Transverse colon (tissue), 4 donors: Measurements from ENCODE around the gene PLCH1. TPM values are rescaled to one million over a fixed set of nuclear protein-coding genes. Genes with fewer than 3 reads are reported as not detected.

Source experiments
- DNase-seq: peaks from one replicate; pipeline ENCODE4 v3.0.0-alpha.2; 2019
- H3K27ac ChIP-seq, 4 donors: fragments of 200-600 bp; sonication (generic); 2 replicates each; pipeline ENCODE4 v1.5.1; 2016 to 2018; ENCODE audit warnings: inconsistent platforms in 4 of 4
- H3K27me3 ChIP-seq: fragments of 200-600 bp; sonication (generic); 2 replicates; pipeline ENCODE4 v1.5.1; 2017; ENCODE audit warnings: inconsistent platforms
- H3K36me3 ChIP-seq, 4 donors: fragments of 200-600 bp; sonication (generic); 2 replicates each; pipeline ENCODE4 v1.5.1; 2017 to 2019; ENCODE audit warnings: inconsistent platforms in 4 of 4
- H3K4me1 ChIP-seq, 4 donors: fragments of 200-600 bp; sonication (generic); 2 replicates each; pipeline ENCODE4 v1.5.1; 2017 to 2020; ENCODE audit warnings: inconsistent platforms in 4 of 4
- H3K4me3 ChIP-seq, 4 donors: fragments of 200-600 bp; sonication (generic); 1 replicate in 1 of 4; 2 replicates in 3 of 4; pipeline versions ENCODE4 v1.5.1 to v1.6.1; 2017 to 2019; ENCODE audit warnings: inconsistent platforms in 4 of 4
- H3K9me3 ChIP-seq, 2 donors: fragments of 200-600 bp; sonication (generic); 2 replicates each; pipeline ENCODE4 v1.5.1; 2017 to 2019; ENCODE audit warnings: inconsistent platforms in 2 of 2
- EP300 ChIP-seq: sonication (generic); formaldehyde crosslinking; IDR thresholded peaks from one replicate; pipeline ENCODE4 v1.6.1; 2017; ENCODE audit warnings: antibody characterized with exemption, low read depth
- POLR2A ChIP-seq: fragments of 450-650 bp; IDR thresholded peaks from one replicate; pipeline ENCODE4 v1.6.1; 2016; ENCODE audit warnings: antibody characterized with exemption, mild to moderate bottlenecking, moderate library complexity
- POLR2AphosphoS5 ChIP-seq, 3 donors: sonication (generic); formaldehyde crosslinking; IDR thresholded peaks; one replicate each; pipeline ENCODE4 v1.6.1; 2016; ENCODE audit warnings: antibody characterized with exemption in 3 of 3
- WGBS, 2 donors: methylation state at CpG; one replicate each; pipeline ENCODE4 v1.1.5; 2018; ENCODE audit warnings: low coverage in 1 of 2; 5-methylcytosine and 5-hydroxymethylcytosine counted together
- in situ Hi-C, 4 donors: fragments of 200-750 bp; cut with MboI; loops; one replicate each; pipeline versions ENCODE4 v1.15.0 to v1.15.1; 2017; ENCODE audit warnings: low sequenced_read_pairs in 3 of 4, low pct_ligation_motif_present in 1 of 4, low pct_unique_long_range_greater_than_20kb in 1 of 4
- intact Hi-C: fragments of 100-400 bp; cut with DNase I; formaldehyde crosslinking; loops from one replicate; pipeline ENCODE4 v1.15.1; 2023; ENCODE audit warnings: low total_unique reads
- total RNA-seq, 4 donors: library from RNA; depleted of rRNA; stranded (reverse); fragments of >200 nt; gene quantifications; one replicate each; pipeline ENCODE4 v1.1.0, GENCODE V29; 2016
- TF ChIP-seq, protein P1 (sequence below), 5 experiments: fragments of 200-600 bp in 3 of 5; fragments of 450-650 bp in 2 of 5; sonication (generic) in 3 of 5; IDR thresholded peaks; 1 replicate in 2 of 5; 2 replicates in 3 of 5; pipeline ENCODE4 v1.5.1; 2016 to 2017; ENCODE audit warnings: antibody characterized with exemption in 5 of 5, inconsistent platforms in 3 of 5, mild to moderate bottlenecking in 2 of 5, moderate library complexity in 1 of 5

The PLCH1 gene
- total RNA-seq, 4 donors from 2014 or later = 8.2 to 33.4 (median 8.5) TPM

DNA sequence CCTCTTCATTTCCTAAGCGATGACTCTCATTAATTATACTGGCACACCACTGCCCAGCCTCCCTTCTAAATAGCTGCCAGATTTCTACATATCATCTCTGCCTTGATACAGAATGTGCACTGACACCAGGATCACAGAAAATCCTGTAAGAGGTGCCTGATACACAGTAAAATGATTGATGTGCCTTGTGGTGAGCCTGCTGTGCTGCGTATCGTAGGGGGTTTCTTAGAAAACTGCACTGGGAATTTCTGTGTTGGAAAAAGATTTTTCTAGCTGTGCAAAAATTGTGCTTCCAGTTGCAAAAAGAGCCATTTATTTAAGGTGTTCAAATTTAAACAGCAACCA, 3.0 kb upstream of the PLCH1 start:
- DNase-seq = no peak
- TF ChIP-seq POLR2A (no peak), POLR2AphosphoS5 (IDR thresholded peaks at IDR 0.05) (no peak), EP300 (no peak)
- H3K4me1 ChIP-seq = peaks cover 0 to 29% (median 10%) of the 10 kb centered on the region in 4 donors
- in situ Hi-C loops = no loop called here
- no peaks in the 10 kb centered on the region for H3K9me3 ChIP-seq
- no peak overlapping the region for H3K27ac ChIP-seq
- intact Hi-C loops = no loop called here
- no peak overlapping the region for H3K4me3 ChIP-seq
- H3K27me3 ChIP-seq = peaks cover 15% of the 10 kb centered on the region
- H3K36me3 ChIP-seq = no peaks in the 10 kb centered on the region
- 90 to 96% methylated on average over 3 of the region's 3 CpGs for WGBS, 2 donors

DNA sequence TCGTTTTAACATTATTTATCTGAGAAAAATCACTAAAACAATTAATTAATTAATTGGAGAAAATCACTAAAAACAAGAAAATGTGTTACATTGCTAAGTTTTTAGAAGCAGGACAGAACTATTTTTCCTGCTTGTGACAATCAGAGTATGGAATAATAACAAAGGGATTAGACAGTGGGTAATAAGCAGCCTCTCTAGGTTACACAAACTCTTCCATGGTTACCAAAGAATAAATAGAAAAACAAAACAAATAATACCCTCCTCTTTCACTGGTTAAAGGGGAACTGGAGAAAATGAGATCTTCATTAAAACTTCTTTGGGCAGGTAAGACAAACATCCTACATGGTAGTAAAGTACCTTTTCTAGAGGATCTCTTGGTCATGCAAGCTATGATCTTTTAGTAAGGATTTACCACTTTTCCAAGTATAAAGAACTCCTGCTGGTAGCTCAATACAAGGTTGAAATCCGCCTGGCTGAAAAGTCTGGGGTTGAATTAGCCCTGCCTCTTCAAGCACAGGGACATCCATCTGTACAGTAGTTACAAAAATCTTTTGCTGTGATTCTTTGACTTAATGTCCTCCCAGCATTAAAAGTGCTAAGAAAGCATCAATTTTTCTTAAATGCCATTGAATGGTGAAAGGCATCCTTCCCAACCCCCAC, 2.5 kb upstream of the PLCH1 start:
- no peak for TF ChIP-seq POLR2AphosphoS5 (IDR thresholded peaks at IDR 0.05)
- TF ChIP-seq, protein P1, sequence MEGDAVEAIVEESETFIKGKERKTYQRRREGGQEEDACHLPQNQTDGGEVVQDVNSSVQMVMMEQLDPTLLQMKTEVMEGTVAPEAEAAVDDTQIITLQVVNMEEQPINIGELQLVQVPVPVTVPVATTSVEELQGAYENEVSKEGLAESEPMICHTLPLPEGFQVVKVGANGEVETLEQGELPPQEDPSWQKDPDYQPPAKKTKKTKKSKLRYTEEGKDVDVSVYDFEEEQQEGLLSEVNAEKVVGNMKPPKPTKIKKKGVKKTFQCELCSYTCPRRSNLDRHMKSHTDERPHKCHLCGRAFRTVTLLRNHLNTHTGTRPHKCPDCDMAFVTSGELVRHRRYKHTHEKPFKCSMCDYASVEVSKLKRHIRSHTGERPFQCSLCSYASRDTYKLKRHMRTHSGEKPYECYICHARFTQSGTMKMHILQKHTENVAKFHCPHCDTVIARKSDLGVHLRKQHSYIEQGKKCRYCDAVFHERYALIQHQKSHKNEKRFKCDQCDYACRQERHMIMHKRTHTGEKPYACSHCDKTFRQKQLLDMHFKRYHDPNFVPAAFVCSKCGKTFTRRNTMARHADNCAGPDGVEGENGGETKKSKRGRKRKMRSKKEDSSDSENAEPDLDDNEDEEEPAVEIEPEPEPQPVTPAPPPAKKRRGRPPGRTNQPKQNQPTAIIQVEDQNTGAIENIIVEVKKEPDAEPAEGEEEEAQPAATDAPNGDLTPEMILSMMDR (IDR thresholded peaks at IDR 0.05) = no peak
- no peak for TF ChIP-seq POLR2A
- TF ChIP-seq EP300 = no peak
- Histone ChIP-seq H3K36me3 (no peaks in the 10 kb centered on the region), H3K4me1 (peaks cover 0 to 29% (median 13%) of the 10 kb centered on the region in 4 donors), H3K27ac (no peak overlapping the region), H3K9me3 (no peaks in the 10 kb centered on the region), H3K4me3 (no peak overlapping the region), H3K27me3 (peaks cover 15% of the 10 kb centered on the region)
- WGBS, 2 donors = 65 to 74% methylated on average over 1 to 2 of the region's 2 CpGs
- DNase-seq = no peak
- in situ Hi-C loops (no loop called here), intact Hi-C loops (no loop called here)

DNA sequence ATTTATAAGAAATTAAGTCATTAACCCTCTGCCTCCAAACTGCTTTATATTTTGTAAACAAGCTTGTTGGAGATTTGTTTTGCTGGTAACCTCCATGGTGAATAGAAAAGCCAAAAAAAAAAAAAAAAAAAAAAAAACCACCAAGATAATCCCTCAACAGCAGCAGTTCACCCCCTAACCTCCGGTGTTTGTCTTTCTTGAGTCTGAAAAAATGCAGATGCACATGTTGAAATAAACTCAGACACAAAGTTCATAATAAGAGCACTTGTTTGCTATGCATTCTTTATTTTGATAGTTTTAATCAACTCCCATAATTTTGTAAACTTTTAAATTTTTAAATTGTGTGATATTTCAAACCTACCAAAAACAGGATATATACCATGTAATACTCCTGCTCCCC, 1.8 kb upstream of the PLCH1 start:
- in situ Hi-C loops = no loop called here
- no peak overlapping the region for H3K4me3 ChIP-seq
- WGBS, 2 donors = 69 to 80% methylated on average over 1 of the region's 1 CpG

DNA sequence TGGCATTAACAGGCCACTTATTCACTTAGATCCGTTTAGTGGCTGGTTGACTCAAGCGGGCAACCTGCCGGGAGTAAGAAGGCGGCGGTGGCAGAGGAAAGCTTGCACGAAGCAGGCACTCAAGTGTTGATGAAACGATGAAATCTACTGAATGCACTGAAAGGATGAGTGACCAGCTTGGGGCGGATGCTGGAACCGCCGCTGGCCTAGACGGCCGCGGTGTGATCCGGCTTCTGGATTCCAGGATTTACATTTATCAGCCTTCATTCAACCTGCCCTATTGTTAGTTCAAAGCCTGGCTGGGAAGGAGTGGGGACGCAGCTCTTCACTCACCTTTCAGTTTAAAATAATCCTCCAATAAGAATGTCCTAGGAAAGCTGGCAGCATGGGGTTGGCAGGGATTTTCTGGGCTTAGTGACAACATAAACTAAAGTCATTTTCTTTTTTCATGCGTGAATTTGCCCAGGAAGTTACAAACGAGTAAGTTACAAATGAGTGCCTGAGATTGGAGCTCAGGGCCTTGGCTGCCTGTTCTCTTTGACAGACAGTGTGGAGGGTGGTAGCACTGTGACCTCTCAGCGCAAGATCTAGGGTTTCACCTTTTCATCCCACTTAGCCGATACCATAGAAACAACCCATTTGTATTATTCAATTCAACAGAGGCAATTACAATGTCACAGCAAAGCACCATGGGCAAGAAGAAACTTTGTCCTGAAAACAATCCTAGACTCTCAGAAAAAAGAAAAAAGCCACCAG, 1.1 kb upstream of the PLCH1 start:
- peak; percentile 29 for DNase-seq
- peak overlapping the region in 3 of 4 donors; percentile 13 to 74 (median 34) for H3K27ac ChIP-seq
- H3K4me3 ChIP-seq = peak overlapping the region in 2 of 4 donors; percentile 67 to 76
- H3K9me3 ChIP-seq = no peaks in the 10 kb centered on the region
- H3K27me3 ChIP-seq = peaks cover 15% of the 10 kb centered on the region
- in situ Hi-C loops (no loop called here), intact Hi-C loops (no loop called here)
- H3K4me1 ChIP-seq = peaks cover 0 to 29% (median 13%) of the 10 kb centered on the region in 4 donors
- WGBS, 2 donors = 28 to 77% methylated on average over 2 to 19 of the region's 19 CpGs
- no peaks in the 10 kb centered on the region for H3K36me3 ChIP-seq
- TF ChIP-seq POLR2A = no peak
- TF ChIP-seq POLR2AphosphoS5 (IDR thresholded peaks at IDR 0.05) = no peak
- TF ChIP-seq, protein P1 (IDR thresholded peaks at IDR 0.05) = no peak
- no peak for TF ChIP-seq EP300

More for the DNA sequence above, 1.8 kb upstream of the PLCH1 start:
- intact Hi-C loops = no loop called here
- no peak for DNase-seq
- H3K36me3 ChIP-seq = no peaks in the 10 kb centered on the region
- H3K27me3 ChIP-seq = peaks cover 15% of the 10 kb centered on the region
- H3K9me3 ChIP-seq = no peaks in the 10 kb centered on the region
- peaks cover 0 to 29% (median 13%) of the 10 kb centered on the region in 4 donors for H3K4me1 ChIP-seq
- no peak overlapping the region for H3K27ac ChIP-seq
- no peak for TF ChIP-seq POLR2AphosphoS5 (IDR thresholded peaks at IDR 0.05)
- TF ChIP-seq, protein P1 (IDR thresholded peaks at IDR 0.05) = no peak
